GM23338 (cell line): ENCODE measurements around the gene BCL2L14. TPM values are rescaled to one million over a fixed set of nuclear protein-coding genes. Genes with fewer than 3 reads are reported as not detected.

Experiments used
- ATAC-seq: fragments of 200-7000 bp; cut with Tn5 transposase; 3 replicates; pipeline ENCODE4 v1.9.1; 2020
- DNase-seq: peaks from one replicate; pipeline ENCODE4 v3.0.0-alpha.2; 2015; ENCODE audit warnings: low spot score
- H2AFZ ChIP-seq: fragments of 200-600 bp; sonication (generic); 2 replicates; pipeline ENCODE4 v1.8.0; 2016; ENCODE audit warnings: antibody characterized with exemption, mild to moderate bottlenecking, moderate library complexity
- H3F3A ChIP-seq: fragments of 200-600 bp; sonication (generic); replicated peaks from 2 replicates; pipeline ENCODE4 v1.8.0; 2017; ENCODE audit warnings: antibody characterized with exemption, mixed run types, low read depth
- H3K27ac ChIP-seq: fragments of 200-600 bp; sonication (generic); 2 replicates; pipeline ENCODE4 v1.6.1; 2016; ENCODE audit warnings: low read depth
- H3K27me3 ChIP-seq: fragments of 200-600 bp; sonication (generic); 2 replicates; pipeline ENCODE4 v1.8.0; 2016; ENCODE audit warnings: mild to moderate bottlenecking, mixed run types, moderate library complexity; ENCODE audit not compliant: insufficient read depth
- H3K36me3 ChIP-seq: fragments of 200-600 bp; sonication (generic); 2 replicates; pipeline ENCODE4 v1.8.0; 2016; ENCODE audit warnings: mild to moderate bottlenecking; ENCODE audit not compliant: insufficient read depth
- H3K4me1 ChIP-seq: fragments of 200-600 bp; sonication (generic); 2 replicates; pipeline ENCODE4 v1.8.0; 2016; ENCODE audit warnings: mild to moderate bottlenecking, moderate library complexity; ENCODE audit not compliant: insufficient read depth
- H3K4me2 ChIP-seq: fragments of 200-600 bp; sonication (generic); 2 replicates; pipeline ENCODE4 v1.7.1; 2017; ENCODE audit warnings: mixed run types
- H3K4me3 ChIP-seq: fragments of 200-600 bp; sonication (generic); 2 replicates; pipeline ENCODE4 v1.6.1; 2016; ENCODE audit warnings: mixed run types
- H3K79me2 ChIP-seq: fragments of 200-600 bp; sonication (generic); replicated peaks from 2 replicates; pipeline ENCODE4 v1.8.0; 2017; ENCODE audit warnings: mild to moderate bottlenecking; ENCODE audit not compliant: insufficient read depth
- H3K9me2 ChIP-seq: fragments of 200-600 bp; sonication (generic); 2 replicates; pipeline ENCODE4 v1.8.0; 2017; ENCODE audit not compliant: insufficient read depth
- H4K20me1 ChIP-seq: fragments of 200-600 bp; sonication (generic); replicated peaks from 2 replicates; pipeline ENCODE4 v1.8.0; 2017; ENCODE audit warnings: mild to moderate bottlenecking; ENCODE audit not compliant: insufficient read depth
- H3K27ac Mint-ChIP-seq: 2 replicates; pipeline ENCODE4 v1.8.0; 2020; ENCODE audit warnings: inconsistent platforms, mild to moderate bottlenecking, moderate library complexity, mixed read lengths
- H3K27me3 Mint-ChIP-seq: 3 replicates; pipeline ENCODE4 v1.8.0; 2022; ENCODE audit warnings: low read depth, mild to moderate bottlenecking, moderate library complexity, mixed read lengths, inconsistent platforms; ENCODE audit not compliant: insufficient read depth, poor library complexity
- H3K36me3 Mint-ChIP-seq: 3 replicates; pipeline ENCODE4 v1.8.0; 2021; ENCODE audit warnings: low read depth, mild to moderate bottlenecking, inconsistent platforms, moderate library complexity, mixed read lengths
- H3K4me1 Mint-ChIP-seq: 3 replicates; pipeline ENCODE4 v1.8.0; 2020; ENCODE audit warnings: mild to moderate bottlenecking, inconsistent platforms, mixed read lengths
- H3K4me3 Mint-ChIP-seq: 3 replicates; pipeline ENCODE4 v1.8.0; 2021; ENCODE audit warnings: moderate library complexity, mild to moderate bottlenecking, inconsistent platforms, mixed read lengths
- H3K9me3 Mint-ChIP-seq: 3 replicates; pipeline ENCODE4 v1.8.0; 2020; ENCODE audit warnings: moderate library complexity, mild to moderate bottlenecking, inconsistent platforms, mixed read lengths
- EZH2 ChIP-seq: fragments of 200-600 bp; sonication (generic); IDR thresholded peaks from one replicate; pipeline ENCODE4 v1.8.0; 2017; ENCODE audit warnings: antibody characterized with exemption, mild to moderate bottlenecking, low read depth; ENCODE audit not compliant: unreplicated experiment
- JUNB ChIP-seq: IDR thresholded peaks from one replicate; pipeline ENCODE4 v1.6.1; 2016; ENCODE audit warnings: antibody characterized with exemption; ENCODE audit not compliant: unreplicated experiment
- STAT1 ChIP-seq: IDR thresholded peaks from one replicate; pipeline ENCODE4 v1.6.1; 2016; ENCODE audit warnings: antibody characterized with exemption; ENCODE audit not compliant: unreplicated experiment
- ZNF114 ChIP-seq: fragments of 250-450 bp; sonication (Bioruptor Pico); IDR thresholded peaks from 2 replicates; pipeline ENCODE4 v1.5.0; 2020; ENCODE audit warnings: mild to moderate bottlenecking, moderate library complexity
- polyA plus RNA-seq: library from polyadenylated mRNA; unstranded; fragments of >200 nt; fragmentation: Nextera tagmentation; extraction: Ambion mirVana; gene quantifications from 2 replicates; pipeline ENCODE4 v1.2.1, GENCODE V29; 2016
- total RNA-seq: library from RNA; depleted of rRNA; stranded (reverse); fragments of >200 nt; shearing (Covaris generic); gene quantifications from 2 replicates; pipeline ENCODE4 v1.2.3, GENCODE V29; 2014
- TF ChIP-seq, protein P1 (sequence below): fragments of 250-450 bp; sonication (Bioruptor Pico); IDR thresholded peaks from 2 replicates; pipeline ENCODE4 v1.5.0; 2020; ENCODE audit warnings: mild to moderate bottlenecking, moderate library complexity
- TF ChIP-seq, protein P2 (sequence below): IDR thresholded peaks from 2 replicates; pipeline ENCODE4 v1.6.1; 2016; ENCODE audit warnings: antibody characterized with exemption

BCL2L14 gene
- total and polyA plus RNA-seq, 2 experiments from 2014 or later: 2.1 to 2.7 TPM

DNA sequence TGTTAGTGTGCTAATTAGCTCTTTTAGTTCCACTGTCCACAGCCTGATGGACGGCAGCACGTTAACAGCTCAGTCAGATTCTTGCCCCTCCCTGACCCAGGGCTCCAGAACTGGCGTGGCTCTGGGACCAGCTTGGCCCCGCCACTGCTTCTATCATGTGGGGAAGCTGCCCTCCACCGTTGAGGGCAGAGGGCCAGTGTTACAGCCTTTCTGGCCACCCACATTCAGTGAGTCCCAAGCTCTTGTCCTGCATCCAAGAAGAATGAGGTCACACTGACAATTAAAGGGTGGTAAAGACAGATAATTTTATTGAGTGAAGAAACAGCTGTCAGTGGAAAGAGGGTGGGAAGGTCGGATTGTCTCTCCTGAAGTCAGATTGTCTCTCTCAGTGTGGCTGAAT lies 36.9 kb downstream of the BCL2L14 start (continued):
- TF ChIP-seq, protein P1, sequence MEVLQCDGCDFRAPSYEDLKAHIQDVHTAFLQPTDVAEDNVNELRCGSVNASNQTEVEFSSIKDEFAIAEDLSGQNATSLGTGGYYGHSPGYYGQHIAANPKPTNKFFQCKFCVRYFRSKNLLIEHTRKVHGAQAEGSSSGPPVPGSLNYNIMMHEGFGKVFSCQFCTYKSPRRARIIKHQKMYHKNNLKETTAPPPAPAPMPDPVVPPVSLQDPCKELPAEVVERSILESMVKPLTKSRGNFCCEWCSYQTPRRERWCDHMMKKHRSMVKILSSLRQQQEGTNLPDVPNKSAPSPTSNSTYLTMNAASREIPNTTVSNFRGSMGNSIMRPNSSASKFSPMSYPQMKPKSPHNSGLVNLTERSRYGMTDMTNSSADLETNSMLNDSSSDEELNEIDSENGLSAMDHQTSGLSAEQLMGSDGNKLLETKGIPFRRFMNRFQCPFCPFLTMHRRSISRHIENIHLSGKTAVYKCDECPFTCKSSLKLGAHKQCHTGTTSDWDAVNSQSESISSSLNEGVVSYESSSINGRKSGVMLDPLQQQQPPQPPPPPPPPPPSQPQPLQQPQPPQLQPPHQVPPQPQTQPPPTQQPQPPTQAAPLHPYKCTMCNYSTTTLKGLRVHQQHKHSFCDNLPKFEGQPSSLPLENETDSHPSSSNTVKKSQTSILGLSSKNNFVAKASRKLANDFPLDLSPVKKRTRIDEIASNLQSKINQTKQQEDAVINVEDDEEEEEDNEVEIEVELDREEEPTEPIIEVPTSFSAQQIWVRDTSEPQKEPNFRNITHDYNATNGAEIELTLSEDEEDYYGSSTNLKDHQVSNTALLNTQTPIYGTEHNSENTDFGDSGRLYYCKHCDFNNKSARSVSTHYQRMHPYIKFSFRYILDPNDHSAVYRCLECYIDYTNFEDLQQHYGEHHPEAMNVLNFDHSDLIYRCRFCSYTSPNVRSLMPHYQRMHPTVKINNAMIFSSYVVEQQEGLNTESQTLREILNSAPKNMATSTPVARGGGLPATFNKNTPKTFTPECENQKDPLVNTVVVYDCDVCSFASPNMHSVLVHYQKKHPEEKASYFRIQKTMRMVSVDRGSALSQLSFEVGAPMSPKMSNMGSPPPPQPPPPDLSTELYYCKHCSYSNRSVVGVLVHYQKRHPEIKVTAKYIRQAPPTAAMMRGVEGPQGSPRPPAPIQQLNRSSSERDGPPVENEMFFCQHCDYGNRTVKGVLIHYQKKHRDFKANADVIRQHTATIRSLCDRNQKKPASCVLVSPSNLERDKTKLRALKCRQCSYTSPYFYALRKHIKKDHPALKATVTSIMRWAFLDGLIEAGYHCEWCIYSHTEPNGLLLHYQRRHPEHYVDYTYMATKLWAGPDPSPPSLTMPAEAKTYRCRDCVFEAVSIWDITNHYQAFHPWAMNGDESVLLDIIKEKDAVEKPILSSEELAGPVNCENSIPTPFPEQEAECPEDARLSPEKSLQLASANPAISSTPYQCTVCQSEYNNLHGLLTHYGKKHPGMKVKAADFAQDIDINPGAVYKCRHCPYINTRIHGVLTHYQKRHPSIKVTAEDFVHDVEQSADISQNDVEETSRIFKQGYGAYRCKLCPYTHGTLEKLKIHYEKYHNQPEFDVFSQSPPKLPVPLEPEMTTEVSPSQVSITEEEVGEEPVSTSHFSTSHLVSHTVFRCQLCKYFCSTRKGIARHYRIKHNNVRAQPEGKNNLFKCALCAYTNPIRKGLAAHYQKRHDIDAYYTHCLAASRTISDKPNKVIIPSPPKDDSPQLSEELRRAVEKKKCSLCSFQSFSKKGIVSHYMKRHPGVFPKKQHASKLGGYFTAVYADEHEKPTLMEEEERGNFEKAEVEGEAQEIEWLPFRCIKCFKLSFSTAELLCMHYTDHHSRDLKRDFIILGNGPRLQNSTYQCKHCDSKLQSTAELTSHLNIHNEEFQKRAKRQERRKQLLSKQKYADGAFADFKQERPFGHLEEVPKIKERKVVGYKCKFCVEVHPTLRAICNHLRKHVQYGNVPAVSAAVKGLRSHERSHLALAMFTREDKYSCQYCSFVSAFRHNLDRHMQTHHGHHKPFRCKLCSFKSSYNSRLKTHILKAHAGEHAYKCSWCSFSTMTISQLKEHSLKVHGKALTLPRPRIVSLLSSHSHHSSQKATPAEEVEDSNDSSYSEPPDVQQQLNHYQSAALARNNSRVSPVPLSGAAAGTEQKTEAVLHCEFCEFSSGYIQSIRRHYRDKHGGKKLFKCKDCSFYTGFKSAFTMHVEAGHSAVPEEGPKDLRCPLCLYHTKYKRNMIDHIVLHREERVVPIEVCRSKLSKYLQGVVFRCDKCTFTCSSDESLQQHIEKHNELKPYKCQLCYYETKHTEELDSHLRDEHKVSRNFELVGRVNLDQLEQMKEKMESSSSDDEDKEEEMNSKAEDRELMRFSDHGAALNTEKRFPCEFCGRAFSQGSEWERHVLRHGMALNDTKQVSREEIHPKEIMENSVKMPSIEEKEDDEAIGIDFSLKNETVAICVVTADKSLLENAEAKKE: no peak
- TF ChIP-seq, protein P2, sequence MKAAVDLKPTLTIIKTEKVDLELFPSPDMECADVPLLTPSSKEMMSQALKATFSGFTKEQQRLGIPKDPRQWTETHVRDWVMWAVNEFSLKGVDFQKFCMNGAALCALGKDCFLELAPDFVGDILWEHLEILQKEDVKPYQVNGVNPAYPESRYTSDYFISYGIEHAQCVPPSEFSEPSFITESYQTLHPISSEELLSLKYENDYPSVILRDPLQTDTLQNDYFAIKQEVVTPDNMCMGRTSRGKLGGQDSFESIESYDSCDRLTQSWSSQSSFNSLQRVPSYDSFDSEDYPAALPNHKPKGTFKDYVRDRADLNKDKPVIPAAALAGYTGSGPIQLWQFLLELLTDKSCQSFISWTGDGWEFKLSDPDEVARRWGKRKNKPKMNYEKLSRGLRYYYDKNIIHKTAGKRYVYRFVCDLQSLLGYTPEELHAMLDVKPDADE: no peak

DNA sequence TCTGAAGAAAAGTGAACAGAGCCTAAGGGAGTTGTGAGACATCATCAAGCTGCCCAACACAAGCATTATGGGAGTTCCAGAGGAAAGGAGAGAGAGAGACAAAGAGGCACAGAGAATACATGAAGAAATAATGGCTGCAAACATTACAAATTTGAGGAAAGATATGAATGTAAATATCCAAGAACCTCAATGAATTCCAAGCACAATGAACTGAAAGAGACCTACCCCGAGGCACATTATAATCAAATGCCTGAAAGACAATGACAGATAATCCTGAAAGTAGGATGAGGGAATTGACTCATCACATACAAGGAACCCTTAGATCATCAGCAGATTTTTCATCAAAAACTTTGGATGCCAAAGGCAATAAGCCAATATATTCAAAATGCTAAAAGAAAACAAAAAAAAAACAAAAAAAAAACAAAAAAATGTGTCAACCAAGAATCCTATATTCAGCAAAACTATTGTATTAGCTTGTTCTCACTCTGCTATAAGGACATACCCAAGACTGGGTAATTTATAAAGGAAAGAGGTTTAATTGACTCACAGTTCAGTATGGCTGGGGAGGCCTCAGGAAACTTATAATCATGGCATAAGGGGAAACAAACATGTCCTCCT lies 37.8 kb downstream of the BCL2L14 start:
- Histone ChIP-seq H4K20me1 (no peaks in the 10 kb centered on the region), H3K27me3 (no peaks in the 10 kb centered on the region), H3K36me3 (no peaks in the 10 kb centered on the region), H2AFZ (no peak overlapping the region), H3K9me2 (no peaks in the 10 kb centered on the region), H3K27ac (no peak overlapping the region), H3K4me2 (no peak overlapping the region), H3K4me1 (no peaks in the 10 kb centered on the region), H3K4me3 (no peak overlapping the region), H3K79me2 (no peaks in the 10 kb centered on the region), H3F3A (no peaks in the 10 kb centered on the region)
- Mint-ChIP-seq H3K9me3 (peaks cover 22% of the 10 kb centered on the region), H3K27ac (no peak overlapping the region), H3K4me3 (no peak overlapping the region), H3K36me3 (peaks cover 53% of the 10 kb centered on the region), H3K27me3 (no peaks in the 10 kb centered on the region), H3K4me1 (no peaks in the 10 kb centered on the region; the same call in 2 of the 3 replicates)
- DNase-seq (no peak), ATAC-seq (no peak)
- TF ChIP-seq EZH2 (no peak), JUNB (no peak), STAT1 (no peak), ZNF114 (CRISPR knock-in tag) (no peak)
- TF ChIP-seq, protein P1: no peak
